ENCODE results near the gene GSPT1. TPM values are rescaled to one million over a fixed set of nuclear protein-coding genes. Genes with fewer than 3 reads are reported as not detected.
"Not testable (repeated sequence)": the region's sequence is repeated elsewhere in the genome, so short reads cannot be mapped to it uniquely, and the experiment has no call there.

Gene GSPT1
- total and polyA plus RNA-seq, 7 donors: 43.8 to 73.5 (median 52.0) TPM

GRCh38 chr16:11828696-11829095, 87.1 kb downstream of the GSPT1 start:
- WGBS, 2 donors: 78 to 84% methylated on average over 5 of the region's 5 CpGs
- no peak for DNase-seq
- TF ChIP-seq POLR2AphosphoS5 (IDR thresholded peaks at IDR 0.05) (no peak), CTCF (IDR thresholded peaks at IDR 0.05) (no peak), POLR2A (IDR thresholded peaks at IDR 0.05) (no peak), EP300 (IDR thresholded peaks at IDR 0.05) (no peak)
- intact Hi-C loops (cut with DNase I): no loop called here
- Histone ChIP-seq H3K9me3 (no peaks in the 10 kb centered on the region), H3K4me3 (no peak overlapping the region), H3K27me3 (no peaks in the 10 kb centered on the region), H3K4me1 (no peaks in the 10 kb centered on the region), H3K27ac (no peak overlapping the region), H3K36me3 (no peaks in the 10 kb centered on the region)

GRCh38 chr16:11825520-11826165, 90.1 kb downstream of the GSPT1 start:
- H3K4me1 ChIP-seq; H3K27ac ChIP-seq; H3K9me3 ChIP-seq; H3K36me3 ChIP-seq; intact Hi-C loops (cut with DNase I); DNase-seq; H3K4me3 ChIP-seq; H3K27me3 ChIP-seq: not testable (repeated sequence)
- WGBS, 2 donors: 89 to 93% methylated on average over 13 of the region's 13 CpGs

- H3K27me3 ChIP-seq: no peaks in the 10 kb centered on the region
- peak; percentile 76 for DNase-seq
- no peaks in the 10 kb centered on the region for H3K4me1 ChIP-seq
- WGBS, 2 donors: 18 to 57% methylated on average over 5 of the region's 5 CpGs
- no peaks in the 10 kb centered on the region for H3K9me3 ChIP-seq
- intact Hi-C loops (cut with DNase I): no loop called here
- H3K27ac ChIP-seq: peak overlapping the region in 1 of 4 donors; percentile 1
- TF ChIP-seq POLR2AphosphoS5 (IDR thresholded peaks at IDR 0.05): peak in 2 of 4 donors; percentile 9 to 20
- no peak for TF ChIP-seq POLR2A (IDR thresholded peaks at IDR 0.05)
- no peak for TF ChIP-seq EP300 (IDR thresholded peaks at IDR 0.05)
- H3K4me3 ChIP-seq: no peak overlapping the region
- H3K36me3 ChIP-seq: no peaks in the 10 kb centered on the region
Observed at GRCh38 chr16:11824362-11824761, 91.4 kb downstream of the GSPT1 start.

- 93 to 94% methylated on average over 5 of the region's 5 CpGs for WGBS, 2 donors
- H3K27me3 ChIP-seq; H3K27ac ChIP-seq; H3K4me1 ChIP-seq; intact Hi-C loops (cut with DNase I); H3K9me3 ChIP-seq; H3K36me3 ChIP-seq; DNase-seq; H3K4me3 ChIP-seq: not testable (repeated sequence)
Observed at GRCh38 chr16:11823645-11824044, 92.1 kb downstream of the GSPT1 start.

GRCh38 chr16:11819798-11820197, 96.0 kb downstream of the GSPT1 start:
- intact Hi-C loops (cut with DNase I): no loop called here
- Histone ChIP-seq H3K36me3 (no peaks in the 10 kb centered on the region), H3K27ac (no peak overlapping the region), H3K9me3 (no peaks in the 10 kb centered on the region), H3K27me3 (no peaks in the 10 kb centered on the region), H3K4me3 (no peak overlapping the region), H3K4me1 (no peaks in the 10 kb centered on the region)
- no peak for TF ChIP-seq EP300 (IDR thresholded peaks at IDR 0.05)
- no peak for TF ChIP-seq POLR2AphosphoS5 (IDR thresholded peaks at IDR 0.05)
- no peak for TF ChIP-seq CTCF (IDR thresholded peaks at IDR 0.05)
- TF ChIP-seq POLR2A (IDR thresholded peaks at IDR 0.05): no peak
- WGBS, 2 donors: 68 to 78% methylated on average over 10 of the region's 10 CpGs
- DNase-seq: no peak

- DNase-seq; H3K27ac ChIP-seq; H3K36me3 ChIP-seq; H3K4me3 ChIP-seq; H3K27me3 ChIP-seq; H3K4me1 ChIP-seq; intact Hi-C loops (cut with DNase I); H3K9me3 ChIP-seq: not testable (repeated sequence)
- WGBS, 2 donors: 83 to 92% methylated on average over 13 of the region's 13 CpGs
Observed at GRCh38 chr16:11818970-11819369, 96.8 kb downstream of the GSPT1 start.

Small RNA genes within 50 kb of the gene (small RNA-seq; reads per million reads assigned to genes)
- gene AC007216.5: 0 reads per million in 3 donors
- gene COX6CP1: 0 to 0.54 (median 0) reads per million in 3 donors

Other genes starting within 250 kb of the GSPT1 start
- gene SNN, start 247.5 kb downstream of the GSPT1 start, total RNA-seq: 10 to 100 TPM; 10.8 to 15.3 (median 13.5) TPM
- gene SNN, start 247.5 kb downstream of the GSPT1 start, polyA plus RNA-seq: 10 to 100 TPM in 1 of 3 donors, 1 to 10 TPM in 2; 5.1 to 14.4 (median 6.0) TPM
- gene TXNDC11, start 173.1 kb downstream of the GSPT1 start, total RNA-seq: 10 to 100 TPM; 25.3 to 35.2 (median 28.8) TPM
- gene TXNDC11, start 173.1 kb downstream of the GSPT1 start, polyA plus RNA-seq: 10 to 100 TPM; 34.9 to 54.0 (median 37.8) TPM
- 10 to 100 TPM; 45.5 to 62.5 (median 55.7) TPM for gene ZC3H7A, start 118.7 kb downstream of the GSPT1 start, total RNA-seq
- gene ZC3H7A, start 118.7 kb downstream of the GSPT1 start, polyA plus RNA-seq: 10 to 100 TPM; 19.9 to 23.5 (median 22.8) TPM
- gene RSL1D1, start 64.4 kb downstream of the GSPT1 start, total RNA-seq: 100 to 1,000 TPM; 134 to 177 (median 148) TPM
- 10 to 100 TPM; 36.5 to 85.5 (median 78.7) TPM for gene RSL1D1, start 64.4 kb downstream of the GSPT1 start, polyA plus RNA-seq
- gene NPIPB2, start 26.1 kb upstream of the GSPT1 start, total RNA-seq: 10 to 100 TPM in 1 of 4 donors, 1 to 10 TPM in 3; 1.6 to 36.8 (median 2.9) TPM
- gene NPIPB2, start 26.1 kb upstream of the GSPT1 start, polyA plus RNA-seq: 1 to 10 TPM; 2.3 to 9.6 (median 3.0) TPM
- not detected for gene TNFRSF17, start 49.3 kb upstream of the GSPT1 start, total RNA-seq
- 1 to 10 TPM; 1.8 to 3.8 (median 1.8) TPM for gene TNFRSF17, start 49.3 kb upstream of the GSPT1 start, polyA plus RNA-seq
- 10 to 100 TPM; 16.8 to 38.2 (median 17.5) TPM for gene SNX29, start 60.8 kb upstream of the GSPT1 start, total RNA-seq
- gene SNX29, start 60.8 kb upstream of the GSPT1 start, polyA plus RNA-seq: 10 to 100 TPM in 1 of 3 donors, 1 to 10 TPM in 2; 1.6 to 10.3 (median 2.4) TPM

Measured in sigmoid colon (tissue), 7 donors.